Endothelial cell of umbilical vein (primary cell): ENCODE measurements around the gene TMEM217.

ENCODE experiments used
- CTCF ChIP-seq, 2 donors: IDR thresholded peaks; 1 replicate in 1 of 2; 2 replicates in 1 of 2; pipeline ENCODE4 v1.5.1; 2011; ENCODE audit warnings: low read length in 2 of 2, mild to moderate bottlenecking in 2 of 2, moderate library complexity in 2 of 2, control low read depth in 1 of 2, inconsistent platforms in 1 of 2, low read depth in 1 of 2; ENCODE audit not compliant: insufficient read depth in 1 of 2; ENCODE audit errors: extremely low read depth in 1 of 2
- EZH2 ChIP-seq: IDR thresholded peaks from 2 replicates; pipeline ENCODE4 v1.6.1; 2012; ENCODE audit warnings: borderline replicate concordance, low read depth, mild to moderate bottlenecking, moderate library complexity, low read length, inconsistent platforms; ENCODE audit not compliant: severe bottlenecking
- FOS ChIP-seq: IDR thresholded peaks from 2 replicates; pipeline ENCODE4 v1.6.1; 2011; ENCODE audit warnings: mild to moderate bottlenecking, low read length, moderate library complexity, borderline replicate concordance; ENCODE audit not compliant: insufficient read depth
- GATA2 ChIP-seq: IDR thresholded peaks from 2 replicates; pipeline ENCODE4 v1.7.0; 2011; ENCODE audit warnings: low read depth, mild to moderate bottlenecking, moderate library complexity, mixed read lengths, low read length; ENCODE audit not compliant: insufficient read length, insufficient read depth
- JUN ChIP-seq: IDR thresholded peaks from 2 replicates; pipeline ENCODE4 v1.6.1; 2011; ENCODE audit warnings: borderline replicate concordance, low read depth; ENCODE audit not compliant: insufficient read length, insufficient read depth
- MAX ChIP-seq: IDR thresholded peaks from 2 replicates; pipeline ENCODE4 v1.6.1; 2011; ENCODE audit not compliant: insufficient read depth, insufficient read length
- MYC ChIP-seq: IDR thresholded peaks from one replicate; pipeline ENCODE4 v1.6.1; 2011; ENCODE audit warnings: mild to moderate bottlenecking, low read depth, low read length
- POLR2A ChIP-seq: IDR thresholded peaks from 2 replicates; pipeline ENCODE4 v1.6.1; 2012; ENCODE audit warnings: low read depth, mild to moderate bottlenecking, control low read depth, low read length
- POLR2AphosphoS5 ChIP-seq: IDR thresholded peaks from 2 replicates; pipeline ENCODE4 v1.6.1; 2012; ENCODE audit warnings: low read depth, mild to moderate bottlenecking, control low read depth, low read length, moderate library complexity; ENCODE audit not compliant: insufficient read depth

GRCh38 chr6:37173493-37174195, 84.3 kb downstream of the TMEM217 start:
- TF ChIP-seq EZH2 (no peak), MYC (no peak), CTCF (IDR thresholded peaks at IDR 0.05; ENCODE audit: extremely low read depth in 1 of 2, insufficient read depth in 1 of 2, low read depth in 1 of 2, low read length in 2 of 2) (no peak), POLR2A (no peak), POLR2AphosphoS5 (no peak), MAX (no peak), FOS (no peak), JUN (no peak), GATA2 (no peak)
